Measurements from ENCODE around the gene UTP25.

Gene UTP25

DNA sequence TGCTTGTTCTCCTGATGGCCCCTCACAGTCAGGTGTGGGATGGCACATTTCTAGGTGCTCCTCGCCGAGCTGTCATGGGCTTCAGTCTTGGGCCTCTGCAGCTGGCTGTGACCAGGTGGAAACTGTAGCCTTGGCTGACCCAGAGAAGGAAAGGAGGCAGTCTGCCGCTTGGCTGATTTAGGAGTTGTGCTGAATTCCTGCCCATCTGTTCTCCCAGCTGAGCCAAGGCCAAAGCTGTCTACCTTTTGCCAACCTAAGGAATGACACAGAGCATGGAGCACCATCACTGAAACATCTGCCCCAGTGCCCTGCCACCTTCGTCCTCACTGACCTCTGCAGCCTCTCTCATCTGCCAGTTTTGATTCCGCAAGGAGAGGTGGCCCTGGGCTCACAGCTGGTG is 27.9 kb downstream of the UTP25 start:
- no peak for TF ChIP-seq ZNF8 (CRISPR knock-in tag; IDR thresholded peaks at IDR 0.05)
- no peak for TF ChIP-seq TOX (CRISPR knock-in tag; IDR thresholded peaks at IDR 0.05; ENCODE audit: borderline replicate concordance)
- TF ChIP-seq, protein P1, sequence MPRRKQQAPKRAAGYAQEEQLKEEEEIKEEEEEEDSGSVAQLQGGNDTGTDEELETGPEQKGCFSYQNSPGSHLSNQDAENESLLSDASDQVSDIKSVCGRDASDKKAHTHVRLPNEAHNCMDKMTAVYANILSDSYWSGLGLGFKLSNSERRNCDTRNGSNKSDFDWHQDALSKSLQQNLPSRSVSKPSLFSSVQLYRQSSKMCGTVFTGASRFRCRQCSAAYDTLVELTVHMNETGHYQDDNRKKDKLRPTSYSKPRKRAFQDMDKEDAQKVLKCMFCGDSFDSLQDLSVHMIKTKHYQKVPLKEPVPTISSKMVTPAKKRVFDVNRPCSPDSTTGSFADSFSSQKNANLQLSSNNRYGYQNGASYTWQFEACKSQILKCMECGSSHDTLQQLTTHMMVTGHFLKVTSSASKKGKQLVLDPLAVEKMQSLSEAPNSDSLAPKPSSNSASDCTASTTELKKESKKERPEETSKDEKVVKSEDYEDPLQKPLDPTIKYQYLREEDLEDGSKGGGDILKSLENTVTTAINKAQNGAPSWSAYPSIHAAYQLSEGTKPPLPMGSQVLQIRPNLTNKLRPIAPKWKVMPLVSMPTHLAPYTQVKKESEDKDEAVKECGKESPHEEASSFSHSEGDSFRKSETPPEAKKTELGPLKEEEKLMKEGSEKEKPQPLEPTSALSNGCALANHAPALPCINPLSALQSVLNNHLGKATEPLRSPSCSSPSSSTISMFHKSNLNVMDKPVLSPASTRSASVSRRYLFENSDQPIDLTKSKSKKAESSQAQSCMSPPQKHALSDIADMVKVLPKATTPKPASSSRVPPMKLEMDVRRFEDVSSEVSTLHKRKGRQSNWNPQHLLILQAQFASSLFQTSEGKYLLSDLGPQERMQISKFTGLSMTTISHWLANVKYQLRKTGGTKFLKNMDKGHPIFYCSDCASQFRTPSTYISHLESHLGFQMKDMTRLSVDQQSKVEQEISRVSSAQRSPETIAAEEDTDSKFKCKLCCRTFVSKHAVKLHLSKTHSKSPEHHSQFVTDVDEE (CRISPR knock-in tag; IDR thresholded peaks at IDR 0.05), result no peak
- no peak for TF ChIP-seq CSDC2 (CRISPR knock-in tag; IDR thresholded peaks at IDR 0.05)
- TF ChIP-seq PPARA (CRISPR knock-in tag; IDR thresholded peaks at IDR 0.05; ENCODE audit: borderline replicate concordance), result no peak
- TF ChIP-seq ISL1 (CRISPR knock-in tag; IDR thresholded peaks at IDR 0.05), result no peak
- no peak for TF ChIP-seq GLIS3 (CRISPR knock-in tag; IDR thresholded peaks at IDR 0.05)
- no peak for TF ChIP-seq SNAI2 (CRISPR knock-in tag; IDR thresholded peaks at IDR 0.05)
- TF ChIP-seq ZFP3 (CRISPR knock-in tag; IDR thresholded peaks at IDR 0.05), result no peak
- TF ChIP-seq ESRRG (CRISPR knock-in tag; IDR thresholded peaks at IDR 0.05), result no peak
- TF ChIP-seq, protein P2, sequence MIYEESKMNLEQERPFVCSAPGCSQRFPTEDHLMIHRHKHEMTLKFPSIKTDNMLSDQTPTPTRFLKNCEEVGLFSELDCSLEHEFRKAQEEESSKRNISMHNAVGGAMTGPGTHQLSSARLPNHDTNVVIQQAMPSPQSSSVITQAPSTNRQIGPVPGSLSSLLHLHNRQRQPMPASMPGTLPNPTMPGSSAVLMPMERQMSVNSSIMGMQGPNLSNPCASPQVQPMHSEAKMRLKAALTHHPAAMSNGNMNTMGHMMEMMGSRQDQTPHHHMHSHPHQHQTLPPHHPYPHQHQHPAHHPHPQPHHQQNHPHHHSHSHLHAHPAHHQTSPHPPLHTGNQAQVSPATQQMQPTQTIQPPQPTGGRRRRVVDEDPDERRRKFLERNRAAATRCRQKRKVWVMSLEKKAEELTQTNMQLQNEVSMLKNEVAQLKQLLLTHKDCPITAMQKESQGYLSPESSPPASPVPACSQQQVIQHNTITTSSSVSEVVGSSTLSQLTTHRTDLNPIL (CRISPR knock-in tag; IDR thresholded peaks at IDR 0.05; ENCODE audit: low read depth), result no peak
- TF ChIP-seq ZFP30 (CRISPR knock-in tag; IDR thresholded peaks at IDR 0.05), result no peak
- TF ChIP-seq, protein P3, sequence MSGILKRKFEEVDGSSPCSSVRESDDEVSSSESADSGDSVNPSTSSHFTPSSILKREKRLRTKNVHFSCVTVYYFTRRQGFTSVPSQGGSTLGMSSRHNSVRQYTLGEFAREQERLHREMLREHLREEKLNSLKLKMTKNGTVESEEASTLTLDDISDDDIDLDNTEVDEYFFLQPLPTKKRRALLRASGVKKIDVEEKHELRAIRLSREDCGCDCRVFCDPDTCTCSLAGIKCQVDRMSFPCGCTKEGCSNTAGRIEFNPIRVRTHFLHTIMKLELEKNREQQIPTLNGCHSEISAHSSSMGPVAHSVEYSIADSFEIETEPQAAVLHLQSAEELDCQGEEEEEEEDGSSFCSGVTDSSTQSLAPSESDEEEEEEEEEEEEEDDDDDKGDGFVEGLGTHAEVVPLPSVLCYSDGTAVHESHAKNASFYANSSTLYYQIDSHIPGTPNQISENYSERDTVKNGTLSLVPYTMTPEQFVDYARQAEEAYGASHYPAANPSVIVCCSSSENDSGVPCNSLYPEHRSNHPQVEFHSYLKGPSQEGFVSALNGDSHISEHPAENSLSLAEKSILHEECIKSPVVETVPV (CRISPR knock-in tag; IDR thresholded peaks at IDR 0.05), result no peak
- no peak for TF ChIP-seq OSR1 (CRISPR knock-in tag; IDR thresholded peaks at IDR 0.05)
- no peak for TF ChIP-seq RARB (CRISPR knock-in tag; IDR thresholded peaks at IDR 0.05)
- no peak for TF ChIP-seq BACH2 (CRISPR knock-in tag; IDR thresholded peaks at IDR 0.05; ENCODE audit: borderline replicate concordance)
- TF ChIP-seq, protein P4, sequence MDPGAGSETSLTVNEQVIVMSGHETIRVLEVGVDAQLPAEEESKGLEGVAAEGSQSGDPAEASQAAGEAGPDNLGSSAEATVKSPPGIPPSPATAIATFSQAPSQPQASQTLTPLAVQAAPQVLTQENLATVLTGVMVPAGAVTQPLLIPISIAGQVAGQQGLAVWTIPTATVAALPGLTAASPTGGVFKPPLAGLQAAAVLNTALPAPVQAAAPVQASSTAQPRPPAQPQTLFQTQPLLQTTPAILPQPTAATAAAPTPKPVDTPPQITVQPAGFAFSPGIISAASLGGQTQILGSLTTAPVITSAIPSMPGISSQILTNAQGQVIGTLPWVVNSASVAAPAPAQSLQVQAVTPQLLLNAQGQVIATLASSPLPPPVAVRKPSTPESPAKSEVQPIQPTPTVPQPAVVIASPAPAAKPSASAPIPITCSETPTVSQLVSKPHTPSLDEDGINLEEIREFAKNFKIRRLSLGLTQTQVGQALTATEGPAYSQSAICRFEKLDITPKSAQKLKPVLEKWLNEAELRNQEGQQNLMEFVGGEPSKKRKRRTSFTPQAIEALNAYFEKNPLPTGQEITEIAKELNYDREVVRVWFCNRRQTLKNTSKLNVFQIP (CRISPR knock-in tag; IDR thresholded peaks at IDR 0.05; ENCODE audit: borderline replicate concordance, low read depth), result no peak
- no peak for TF ChIP-seq ZC3H10 (CRISPR knock-in tag; IDR thresholded peaks at IDR 0.05)
- TF ChIP-seq ARNTL (CRISPR knock-in tag; IDR thresholded peaks at IDR 0.05; ENCODE audit: borderline replicate concordance, low read depth), result no peak
- ATAC-seq, result no peak

DNA sequence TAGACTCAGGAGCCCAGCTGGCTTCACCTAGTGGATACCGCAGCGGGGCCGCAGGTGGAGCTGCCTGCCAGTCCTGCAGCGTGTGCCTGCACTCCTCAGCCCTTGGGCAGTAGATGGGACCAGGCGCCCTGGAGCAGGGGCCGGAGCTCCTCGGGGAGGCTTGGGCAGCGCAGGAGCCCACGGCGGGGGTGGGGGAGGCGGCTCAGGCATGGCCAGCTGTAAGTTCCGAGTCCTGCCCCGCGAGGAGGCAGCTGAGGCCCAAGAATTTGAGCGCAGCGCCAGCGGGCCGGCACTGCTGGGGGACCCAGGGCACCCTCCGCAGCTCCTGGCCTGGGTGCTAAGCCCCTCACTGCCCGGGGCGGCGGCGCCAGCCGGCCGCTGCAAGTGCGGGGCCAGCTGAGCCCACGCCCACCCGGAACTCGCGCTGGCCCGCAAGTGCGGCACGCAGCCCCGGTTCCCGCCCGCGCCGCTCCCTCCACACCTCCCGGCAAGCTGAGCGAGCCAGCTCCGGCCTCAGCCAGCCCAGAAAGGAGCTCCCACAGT is 30.9 kb downstream of the UTP25 start:
- no peak for ATAC-seq
- TF ChIP-seq ZFP3 (CRISPR knock-in tag; IDR thresholded peaks at IDR 0.05), result no peak

DNA sequence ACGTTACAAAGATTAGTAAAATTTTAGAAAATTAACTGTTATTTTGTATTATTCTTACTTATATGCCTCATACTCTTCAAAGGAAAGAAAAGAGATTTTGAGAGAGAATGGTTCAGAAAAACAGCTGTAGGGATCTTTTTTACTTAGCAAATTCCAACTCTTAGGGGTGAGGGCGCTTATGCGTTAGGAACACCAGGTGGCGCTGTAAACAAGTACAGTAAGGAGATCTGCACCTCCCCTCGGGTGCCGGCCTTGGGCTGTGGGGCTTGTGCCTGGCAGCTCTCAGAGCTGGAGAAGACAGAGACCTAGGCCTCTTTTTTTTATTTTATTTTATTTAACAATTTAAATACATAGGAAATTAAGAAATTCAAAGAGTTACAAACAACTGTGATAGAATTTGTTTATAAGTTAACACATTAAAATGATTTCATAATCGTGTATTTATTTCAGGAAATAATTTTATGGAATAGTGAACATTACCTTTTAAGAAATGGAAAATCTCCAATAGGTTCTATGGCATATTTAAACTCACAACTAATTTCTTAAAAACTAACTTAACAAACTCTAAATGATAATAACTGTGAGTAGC is 32.6 kb downstream of the UTP25 start:
- peak; percentile 97 for ATAC-seq

More for the DNA sequence above, 32.6 kb downstream of the UTP25 start:
- no peak for TF ChIP-seq ARNTL (CRISPR knock-in tag; IDR thresholded peaks at IDR 0.05; ENCODE audit: borderline replicate concordance, low read depth)
- TF ChIP-seq, protein P2 (CRISPR knock-in tag; IDR thresholded peaks at IDR 0.05; ENCODE audit: low read depth), result no peak
- no peak for TF ChIP-seq CSDC2 (CRISPR knock-in tag; IDR thresholded peaks at IDR 0.05)
- TF ChIP-seq, protein P4 (CRISPR knock-in tag; IDR thresholded peaks at IDR 0.05; ENCODE audit: borderline replicate concordance, low read depth), result no peak
- TF ChIP-seq ISL1 (CRISPR knock-in tag; IDR thresholded peaks at IDR 0.05), result no peak
- no peak for TF ChIP-seq ZNF70 (CRISPR knock-in tag; IDR thresholded peaks at IDR 0.05)
- TF ChIP-seq, protein P5, sequence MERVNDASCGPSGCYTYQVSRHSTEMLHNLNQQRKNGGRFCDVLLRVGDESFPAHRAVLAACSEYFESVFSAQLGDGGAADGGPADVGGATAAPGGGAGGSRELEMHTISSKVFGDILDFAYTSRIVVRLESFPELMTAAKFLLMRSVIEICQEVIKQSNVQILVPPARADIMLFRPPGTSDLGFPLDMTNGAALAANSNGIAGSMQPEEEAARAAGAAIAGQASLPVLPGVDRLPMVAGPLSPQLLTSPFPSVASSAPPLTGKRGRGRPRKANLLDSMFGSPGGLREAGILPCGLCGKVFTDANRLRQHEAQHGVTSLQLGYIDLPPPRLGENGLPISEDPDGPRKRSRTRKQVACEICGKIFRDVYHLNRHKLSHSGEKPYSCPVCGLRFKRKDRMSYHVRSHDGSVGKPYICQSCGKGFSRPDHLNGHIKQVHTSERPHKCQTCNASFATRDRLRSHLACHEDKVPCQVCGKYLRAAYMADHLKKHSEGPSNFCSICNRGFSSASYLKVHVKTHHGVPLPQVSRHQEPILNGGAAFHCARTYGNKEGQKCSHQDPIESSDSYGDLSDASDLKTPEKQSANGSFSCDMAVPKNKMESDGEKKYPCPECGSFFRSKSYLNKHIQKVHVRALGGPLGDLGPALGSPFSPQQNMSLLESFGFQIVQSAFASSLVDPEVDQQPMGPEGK (CRISPR knock-in tag; IDR thresholded peaks at IDR 0.05; ENCODE audit: borderline replicate concordance), result no peak
- TF ChIP-seq, protein P3 (CRISPR knock-in tag; IDR thresholded peaks at IDR 0.05), result no peak
- TF ChIP-seq ZFP3 (CRISPR knock-in tag; IDR thresholded peaks at IDR 0.05), result no peak
- no peak for TF ChIP-seq ZFP30 (CRISPR knock-in tag; IDR thresholded peaks at IDR 0.05)
- no peak for TF ChIP-seq OSR1 (CRISPR knock-in tag; IDR thresholded peaks at IDR 0.05)
- TF ChIP-seq GLIS3 (CRISPR knock-in tag; IDR thresholded peaks at IDR 0.05), result no peak
- TF ChIP-seq RARB (CRISPR knock-in tag; IDR thresholded peaks at IDR 0.05), result no peak
- TF ChIP-seq ZNF565 (CRISPR knock-in tag; conservative IDR thresholded peaks at IDR 0.05; ENCODE audit: low read depth), result no peak
